ELF-1 (cell line): ENCODE measurements around the gene SRC.

Experiments used
- DNase-seq: peaks from one replicate; pipeline ENCODE4 v3.0.0-alpha.2; 2016; ENCODE audit warnings: low read depth, low spot score

SRC gene

GRCh38 chr20:37408302-37409193 is 62.6 kb downstream of the SRC start:
- no peak for DNase-seq

- DNase-seq: no peak
These were observed 65.7 kb downstream of the SRC start for GRCh38 chr20:37411408-37412219.

- DNase-seq: no peak
These were observed 67.0 kb downstream of the SRC start for GRCh38 chr20:37413023-37413334.

DNA sequence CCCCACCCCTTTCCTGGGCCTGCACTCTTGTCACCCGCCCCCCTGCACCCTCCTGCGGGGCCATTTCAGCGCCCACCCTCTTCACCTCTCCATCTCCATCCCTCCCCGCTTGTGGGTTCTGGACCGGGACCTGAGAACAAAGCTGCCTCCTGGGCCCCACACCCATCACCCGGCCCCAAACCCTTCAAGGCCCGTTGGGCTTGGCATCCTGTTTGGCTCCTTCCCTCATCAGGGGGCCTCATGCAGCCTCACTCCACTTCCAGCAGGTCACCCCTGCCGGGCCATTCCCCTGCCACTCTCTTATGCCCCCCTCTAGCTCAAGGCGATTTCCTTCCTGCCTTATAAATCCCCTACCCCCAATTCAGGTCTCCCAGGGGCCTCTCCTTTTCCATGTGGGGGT is 67.4 kb downstream of the SRC start:
- no peak for DNase-seq

- no peak for DNase-seq
These were observed 68.5 kb downstream of the SRC start for GRCh38 chr20:37414224-37415035.

DNA sequence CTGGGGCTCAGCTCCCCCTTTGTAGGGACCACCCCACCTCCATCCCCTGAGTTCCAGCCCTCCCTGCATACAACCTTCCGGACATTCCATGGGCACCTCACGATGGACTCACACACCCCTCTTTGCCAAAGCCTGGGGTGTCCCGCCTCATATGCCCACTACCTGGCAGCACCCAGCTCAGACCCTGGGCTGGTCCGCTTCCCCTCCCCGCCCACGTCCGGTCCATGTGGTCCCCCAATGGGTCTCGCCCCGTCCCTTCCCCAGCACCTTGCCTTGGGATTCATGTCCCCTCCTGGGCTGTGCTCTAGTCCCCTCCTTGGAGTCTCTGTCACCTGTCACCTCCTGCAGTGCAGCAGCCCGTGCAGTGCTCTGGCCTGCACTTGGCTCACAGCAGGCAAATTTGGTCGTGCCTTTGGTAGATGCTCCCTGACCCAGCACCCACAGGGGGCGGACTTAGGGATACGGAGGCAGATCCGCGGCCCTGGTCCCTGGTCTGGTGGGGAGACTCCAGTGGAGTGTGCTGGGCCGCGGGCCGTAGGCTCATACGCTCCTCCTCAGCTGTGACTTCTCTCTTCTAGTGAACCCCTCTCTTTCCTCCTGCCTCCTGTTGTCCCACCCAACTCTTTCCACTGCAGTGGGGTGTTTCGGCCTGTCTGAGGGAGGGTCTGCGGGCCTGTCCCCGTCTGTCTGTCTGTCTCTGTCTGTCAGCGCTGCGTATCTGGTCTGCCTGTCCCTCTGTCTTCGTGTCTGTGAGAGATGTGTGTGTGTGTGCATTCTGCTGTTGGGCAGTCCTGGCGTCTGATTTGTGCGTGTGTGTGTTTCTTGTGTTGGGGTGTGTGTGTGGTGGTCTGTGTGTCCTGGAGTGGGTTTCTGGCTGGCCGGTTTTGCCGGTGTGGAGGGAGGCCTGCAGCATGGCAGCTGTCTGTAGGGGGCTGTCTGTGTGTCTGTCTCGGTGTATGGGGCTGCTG is 69.5 kb downstream of the SRC start:
- DNase-seq: no peak

GRCh38 chr20:37416100-37416847 is 70.3 kb downstream of the SRC start:
- no peak for DNase-seq

DNA sequence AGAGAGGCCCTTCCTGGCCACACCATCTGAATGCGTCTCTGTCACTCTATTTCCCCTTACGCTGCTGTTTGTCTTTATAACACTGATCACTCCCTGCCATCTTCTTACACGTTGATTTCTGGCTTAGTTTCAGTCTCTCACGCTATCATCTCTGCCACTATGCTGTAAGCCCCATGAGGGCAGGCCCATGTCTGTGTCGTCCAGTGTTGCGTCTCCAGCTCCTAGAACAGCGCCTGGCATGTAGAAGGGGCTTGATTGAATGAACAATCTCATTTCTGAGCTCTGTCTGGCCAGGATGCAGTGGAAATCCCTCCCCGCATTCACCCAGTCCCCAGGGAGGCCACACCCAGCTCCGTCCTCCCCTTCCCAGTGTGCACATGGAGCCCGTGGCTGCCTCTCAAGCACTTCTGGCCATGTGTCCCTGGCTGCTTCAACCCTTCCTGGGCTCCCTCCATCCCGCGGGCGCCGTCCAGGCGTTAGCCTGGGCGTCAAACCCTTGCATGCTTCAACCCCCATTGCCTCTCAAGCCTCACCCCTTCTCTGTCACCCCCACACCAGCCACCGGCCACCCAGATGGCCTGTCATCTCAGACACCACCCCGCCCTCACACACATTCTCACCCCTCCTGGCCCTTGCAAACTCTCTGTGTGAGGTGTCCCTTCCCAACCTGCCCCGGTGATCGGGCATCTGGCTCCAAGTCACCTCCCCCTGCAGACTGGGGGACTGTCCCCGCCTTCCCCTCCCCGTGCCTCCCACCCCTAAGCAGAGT is 71.1 kb downstream of the SRC start:
- DNase-seq: no peak

- no peak for DNase-seq
These were observed 71.9 kb downstream of the SRC start for GRCh38 chr20:37417617-37418467.

GRCh38 chr20:37418591-37419109 is 72.7 kb downstream of the SRC start:
- DNase-seq: no peak

- no peak for DNase-seq
These were observed 73.4 kb downstream of the SRC start for GRCh38 chr20:37419307-37419706.

GRCh38 chr20:37419774-37420542 is 74.0 kb downstream of the SRC start:
- no peak for DNase-seq

DNA sequence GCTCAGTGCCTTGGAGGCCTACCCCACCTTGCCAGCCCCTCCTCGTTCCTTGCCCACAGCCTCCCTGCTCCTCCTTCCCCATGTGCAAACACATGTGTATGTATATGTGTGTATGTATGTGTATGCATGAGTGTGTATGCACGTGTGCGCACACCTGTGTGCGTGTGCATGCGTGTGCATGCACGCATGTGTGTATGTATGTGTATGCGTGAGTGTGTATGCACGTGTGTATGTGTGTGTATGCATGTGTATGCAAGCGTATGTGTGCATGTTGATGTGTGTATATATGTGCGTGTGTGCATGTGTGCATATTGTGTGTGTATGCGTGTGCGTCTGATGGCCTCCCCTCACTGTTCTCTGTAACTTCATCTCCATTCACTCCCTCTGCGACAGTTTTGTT is 74.7 kb downstream of the SRC start:
- DNase-seq: no peak

- DNase-seq: no peak
These were observed 75.3 kb downstream of the SRC start for GRCh38 chr20:37421060-37421905.

DNA sequence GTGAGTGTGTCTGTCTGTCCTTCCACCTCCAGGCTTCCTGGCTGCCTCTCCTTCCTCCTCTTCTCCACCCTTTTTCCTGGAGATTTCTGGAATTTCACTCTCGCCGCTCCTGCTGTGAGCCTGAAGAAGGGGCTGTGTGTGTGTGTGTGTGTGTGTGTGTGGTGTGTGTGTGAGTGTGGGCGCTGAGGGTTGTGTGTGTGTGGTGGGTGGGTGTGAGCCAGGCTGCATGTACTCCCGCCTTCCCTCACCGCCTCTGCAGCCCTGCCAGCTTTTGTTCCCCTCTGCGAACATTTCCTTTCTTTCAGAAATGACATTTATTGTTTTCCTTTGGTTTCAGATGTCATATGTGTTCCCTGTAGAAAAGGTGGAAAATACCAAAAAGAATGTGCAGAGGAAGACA is 76.0 kb downstream of the SRC start:
- DNase-seq: no peak

DNA sequence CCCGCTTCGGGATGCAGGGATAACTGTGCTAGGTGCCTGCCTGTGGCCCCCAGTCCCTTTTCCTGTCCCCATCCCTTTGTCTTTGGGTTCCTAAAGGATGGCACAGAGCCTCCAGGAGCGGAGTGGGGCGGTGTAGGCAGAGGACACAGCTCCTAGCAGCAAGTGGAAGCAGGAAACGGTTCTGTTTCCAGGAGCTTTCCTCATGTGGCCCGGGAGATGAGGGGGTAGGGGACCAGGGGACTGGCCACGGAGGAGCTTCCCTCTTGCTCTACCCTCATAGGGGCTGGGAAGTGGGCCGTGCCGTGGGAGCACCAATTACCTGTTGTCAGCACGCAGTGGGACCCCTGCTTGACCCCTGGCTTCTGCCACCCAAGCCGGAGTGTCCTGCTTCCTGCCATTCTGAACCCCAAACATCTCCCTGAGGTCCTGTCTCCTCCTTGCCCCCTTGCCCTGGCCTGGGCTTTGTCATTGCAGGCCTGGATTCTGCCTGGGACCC is 76.9 kb downstream of the SRC start:
- DNase-seq: no peak
